Subcutaneous preadipocyte (primary cell): ENCODE results near the gene FEZF2. TPM values are rescaled to one million over a fixed set of nuclear protein-coding genes. Genes with fewer than 3 reads are reported as not detected.

Experiments
- total RNA-seq: library from RNA; depleted of rRNA; stranded (reverse); fragments of >200 nt; gene quantifications from 2 replicates; pipeline ENCODE4 v1.2.3, GENCODE V29; 2012

The FEZF2 gene
- total RNA-seq: not detected in 2 replicates

DNA sequence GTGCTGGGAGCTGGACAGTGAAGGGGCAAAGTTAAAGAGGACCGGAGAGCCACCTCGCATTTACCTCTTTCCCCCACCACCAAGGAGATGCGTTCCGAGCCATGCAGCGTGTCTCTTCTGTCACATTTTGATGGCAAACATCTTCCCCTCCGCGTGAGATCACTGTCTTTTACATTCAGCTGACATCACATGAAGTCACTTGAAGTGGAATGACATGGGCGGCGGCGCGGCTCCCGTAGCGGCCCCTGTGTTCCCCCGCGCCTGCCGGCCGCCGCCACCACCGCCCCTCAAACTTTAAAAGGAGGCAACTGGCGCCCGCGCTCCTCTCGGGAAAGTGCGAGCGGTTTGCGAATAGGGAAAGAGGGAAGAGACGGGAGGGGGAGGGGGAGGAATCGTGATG is at the start of gene FEZF2:
Gene FEZF2 (minus strand): TSS at position 336 of the 400 bp plus-strand sequence. CDS start 682 bp downstream, outside the sequence.

